ENCODE data around the gene CAVIN2. TPM values are rescaled to one million over a fixed set of nuclear protein-coding genes. Genes with fewer than 3 reads are reported as not detected.

CAVIN2 gene
- polyA plus RNA-seq, 2 of the 4 experiments (the other 2 are of a cell fraction) = 9.6 to 20.3 TPM

GRCh38 chr2:191839918-191840804 lies 6.7 kb downstream of the CAVIN2 start:
- Histone ChIP-seq H3K4me1 (peaks cover 20% of the 10 kb centered on the region; the same call in 2 of the 3 replicates), H3K9me3 (no peaks in the 10 kb centered on the region), H3K27ac (0 out of 6 replicates have a peak overlapping the region, but pooled peaks of 1 of the 2 experiments have one; percentile 20), H3K4me2 (peak overlapping the region; percentile 5; the same call in 1 of the 3 replicates), H3K4me3 (no peak overlapping the region)
- 70% methylated on average over 7 of the region's 7 CpGs for WGBS (ENCODE audit: missing lambda C conversion rate)
- DNase-seq (ENCODE audit: low read depth in 1 of 2, low spot score in 1 of 2) = no peak
- ATAC-seq = peak in 1 of 2 experiments; percentile 55; a peak in 2 of 6 replicates
- FAIRE-seq = no peak
- CTCF ChIA-PET = interaction anchor here (1.0 to 1.7 kb wide), 4 partner anchors 9 to 322 kb away, joined by 3 to 7 read pairs (median 4); no protein-coding TSS in a partner anchor
- no peak for TF ChIP-seq CBX8 (IDR thresholded peaks at IDR 0.05)
- 0 out of 3 replicates have a peak, but pooled peaks have one; percentile 7 for TF ChIP-seq CTCF (IDR thresholded peaks at IDR 0.05)
- POLR2A ChIA-PET = no interaction called here

DNA sequence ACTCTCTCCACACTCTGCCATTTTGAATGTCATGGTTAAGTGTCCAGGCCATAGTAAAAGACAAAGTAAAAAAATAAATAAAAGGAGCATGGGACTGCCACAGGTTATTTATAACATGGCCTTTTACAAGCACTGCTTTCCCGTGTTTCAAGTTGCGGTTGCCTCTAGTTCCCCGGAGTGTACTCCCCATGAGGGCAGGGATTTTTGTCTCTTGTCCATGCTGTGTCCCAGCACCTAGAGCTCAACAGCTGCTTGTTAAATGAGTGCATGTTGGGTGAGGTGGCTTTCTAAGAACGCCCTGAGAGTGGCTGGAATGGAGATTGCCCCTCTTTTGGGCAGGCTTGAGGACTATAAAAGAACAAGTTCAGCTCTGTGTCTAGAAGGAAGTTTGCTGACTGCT lies 8.4 kb downstream of the CAVIN2 start:
- WGBS (ENCODE audit: missing lambda C conversion rate) = 94% methylated on average over 4 of the region's 4 CpGs
- Histone ChIP-seq H3K27ac (no peak overlapping the region), H3K4me1 (peaks cover 10% of the 10 kb centered on the region; the same call in 1 of the 3 replicates), H3K4me3 (no peak overlapping the region), H3K9me3 (no peaks in the 10 kb centered on the region), H3K4me2 (no peak overlapping the region)
- ChIA-PET POLR2A (no interaction called here), CTCF (interaction anchor here (0.6 kb wide), 1 partner anchor 21 kb away, joined by 3 read pairs; no protein-coding TSS in a partner anchor)
- no peak for ATAC-seq
- DNase-seq (ENCODE audit: low read depth in 1 of 2, low spot score in 1 of 2) = no peak
- TF ChIP-seq HES2 (IDR thresholded peaks at IDR 0.05) = no peak
- no peak for TF ChIP-seq KDM1A (IDR thresholded peaks at IDR 0.05; ENCODE audit: low read depth)
- no peak for TF ChIP-seq JUN (IDR thresholded peaks at IDR 0.05)
- TF ChIP-seq CEBPB (IDR thresholded peaks at IDR 0.05) = no peak
- TF ChIP-seq, protein P1, sequence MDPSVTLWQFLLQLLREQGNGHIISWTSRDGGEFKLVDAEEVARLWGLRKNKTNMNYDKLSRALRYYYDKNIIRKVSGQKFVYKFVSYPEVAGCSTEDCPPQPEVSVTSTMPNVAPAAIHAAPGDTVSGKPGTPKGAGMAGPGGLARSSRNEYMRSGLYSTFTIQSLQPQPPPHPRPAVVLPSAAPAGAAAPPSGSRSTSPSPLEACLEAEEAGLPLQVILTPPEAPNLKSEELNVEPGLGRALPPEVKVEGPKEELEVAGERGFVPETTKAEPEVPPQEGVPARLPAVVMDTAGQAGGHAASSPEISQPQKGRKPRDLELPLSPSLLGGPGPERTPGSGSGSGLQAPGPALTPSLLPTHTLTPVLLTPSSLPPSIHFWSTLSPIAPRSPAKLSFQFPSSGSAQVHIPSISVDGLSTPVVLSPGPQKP (IDR thresholded peaks at IDR 0.05; ENCODE audit: low read depth, low read length) = no peak
- TF ChIP-seq, protein P2, sequence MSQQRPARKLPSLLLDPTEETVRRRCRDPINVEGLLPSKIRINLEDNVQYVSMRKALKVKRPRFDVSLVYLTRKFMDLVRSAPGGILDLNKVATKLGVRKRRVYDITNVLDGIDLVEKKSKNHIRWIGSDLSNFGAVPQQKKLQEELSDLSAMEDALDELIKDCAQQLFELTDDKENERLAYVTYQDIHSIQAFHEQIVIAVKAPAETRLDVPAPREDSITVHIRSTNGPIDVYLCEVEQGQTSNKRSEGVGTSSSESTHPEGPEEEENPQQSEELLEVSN (IDR thresholded peaks at IDR 0.05; ENCODE audit: borderline replicate concordance, low read depth) = no peak
- no peak for TF ChIP-seq RARB (CRISPR knock-in tag; IDR thresholded peaks at IDR 0.05)
- no peak for TF ChIP-seq HOXB5 (CRISPR knock-in tag; IDR thresholded peaks at IDR 0.05)
- no peak for TF ChIP-seq ZFP36 (IDR thresholded peaks at IDR 0.05; ENCODE audit: borderline replicate concordance, partially characterized antibody)
- FAIRE-seq = no peak

DNA sequence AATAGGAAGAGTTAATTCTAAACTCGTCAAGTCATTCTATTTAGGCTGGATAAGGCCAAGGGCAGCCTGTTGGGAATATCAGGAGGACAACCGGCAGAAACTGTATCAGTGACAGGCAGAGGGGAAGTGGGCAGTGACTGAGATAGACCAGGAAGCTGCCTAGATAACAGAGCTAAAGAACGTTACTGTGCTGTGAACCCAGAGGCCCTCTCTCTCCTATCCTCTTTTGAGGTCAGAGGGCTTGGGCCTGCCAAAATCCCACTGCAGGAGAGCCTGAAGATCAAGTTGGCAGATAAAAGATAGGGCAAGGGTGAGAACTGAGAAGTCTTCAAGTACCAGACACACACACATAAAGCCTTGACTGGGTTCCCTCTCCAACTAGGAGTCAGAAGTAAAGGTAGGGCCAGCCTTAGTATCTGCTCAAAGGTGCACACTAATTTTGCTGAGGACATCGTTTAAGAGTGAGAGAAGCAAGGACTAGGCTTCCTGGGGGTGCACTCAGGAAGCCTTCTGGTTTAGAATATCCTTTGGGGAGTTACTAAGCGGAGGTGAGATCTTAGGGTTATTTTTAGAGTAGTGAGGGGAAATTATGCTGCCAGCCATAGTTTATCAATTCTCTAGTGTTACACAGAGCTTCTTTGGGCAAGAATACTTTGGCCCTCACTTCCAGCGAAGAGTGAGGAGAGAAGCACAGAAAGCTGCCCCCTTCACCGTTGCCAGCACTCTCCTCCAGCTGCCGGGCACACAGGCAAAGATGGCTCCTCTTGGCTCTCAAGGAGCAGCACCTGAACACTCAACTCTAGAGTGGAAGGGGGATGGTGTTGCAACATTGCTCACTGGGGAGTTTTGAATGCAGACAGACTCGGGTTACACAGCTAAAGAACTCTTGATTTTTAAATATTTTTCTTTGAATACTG lies 9.8 kb downstream of the CAVIN2 start:
- 89% methylated on average over 9 of the region's 9 CpGs for WGBS (ENCODE audit: missing lambda C conversion rate)
- H3K4me1 ChIP-seq = peaks cover 10% of the 10 kb centered on the region; the same call in 1 of the 3 replicates
- H3K9me3 ChIP-seq = no peaks in the 10 kb centered on the region
- H3K4me2 ChIP-seq = no peak overlapping the region
- H3K27ac ChIP-seq = no peak overlapping the region
- TF ChIP-seq HEYL (CRISPR knock-in tag; IDR thresholded peaks at IDR 0.05) = no peak
- no peak for TF ChIP-seq EP300 (IDR thresholded peaks at IDR 0.05)
- no peak for TF ChIP-seq SREBF2 (IDR thresholded peaks at IDR 0.05)
- no peak for TF ChIP-seq NPAS2 (CRISPR knock-in tag; IDR thresholded peaks at IDR 0.05; ENCODE audit: borderline replicate concordance)
- no peak for TF ChIP-seq ZFP36 (IDR thresholded peaks at IDR 0.05; ENCODE audit: borderline replicate concordance, partially characterized antibody)
- TF ChIP-seq CBX8 (IDR thresholded peaks at IDR 0.05) = no peak
- ChIA-PET POLR2A (no interaction called here), CTCF (interaction anchor here (1.4 to 1.9 kb wide), 2 partner anchors 25 to 326 kb away, joined by 7 to 8 read pairs; no protein-coding TSS in a partner anchor)
- FAIRE-seq = no peak
- ATAC-seq = no peak
- DNase-seq (ENCODE audit: low read depth in 1 of 2, low spot score in 1 of 2) = no peak
- no peak overlapping the region for H3K4me3 ChIP-seq
